H1 (cell line): ENCODE measurements around the gene RAP1A. TPM values are rescaled to one million over a fixed set of nuclear protein-coding genes. Genes with fewer than 3 reads are reported as not detected.

Experiments
- EP300 ChIP-seq, 2 experiments: IDR thresholded peaks; 1 replicate in 1 of 2; 2 replicates in 1 of 2; pipeline ENCODE4 v1.6.1; 2011 to 2012; ENCODE audit warnings: low read depth in 2 of 2, low read length in 2 of 2, mild to moderate bottlenecking in 2 of 2, borderline replicate concordance in 1 of 2, inconsistent platforms in 1 of 2, moderate library complexity in 1 of 2
- GABPA ChIP-seq: IDR thresholded peaks from 2 replicates; pipeline ENCODE4 v1.6.1; 2011; ENCODE audit warnings: mild to moderate bottlenecking, low read length, moderate library complexity, borderline replicate concordance; ENCODE audit not compliant: insufficient read depth
- ZNF274 ChIP-seq: IDR thresholded peaks from 2 replicates; pipeline ENCODE4 v1.7.0; 2012; ENCODE audit warnings: low read length, borderline replicate concordance; ENCODE audit errors: extremely low read depth
- polyA plus RNA-seq, 7 experiments: library from polyadenylated mRNA; depleted of rRNA in 3 of 7; stranded (reverse) in 5 of 7; unstranded in 2 of 7; fragments of >200 nt in 5 of 7; fragments of 200-250 nt in 2 of 7; gene quantifications; 1 replicate in 5 of 7; 2 replicates in 1 of 7; 4 replicates in 1 of 7; pipeline versions ENCODE4 v1.2.1 to v1.2.3, GENCODE V29; 2011 to 2013; ENCODE audit warnings: missing spikeins in 2 of 7, mixed read lengths in 2 of 7
- total RNA-seq: library from RNA; stranded (reverse); fragmentation: NEBNext Ultra II Directional; extraction: Animal tissue kit (Norgen Biotek cat#: 25700); gene quantifications from 2 replicates; pipeline ENCODE4 v1.2.1, GENCODE V29; 2021
- TF ChIP-seq, protein P1 (sequence below): fragments of 300-600 bp; sonication (generic); IDR thresholded peaks from 2 replicates; pipeline ENCODE4 v1.7.1; 2012; ENCODE audit warnings: low read length, moderate library complexity, mild to moderate bottlenecking, inconsistent platforms; ENCODE audit not compliant: insufficient replicate concordance

RAP1A gene
- total and polyA plus RNA-seq, 2 of the 8 experiments (the other 6 are each of a cell fraction or from before 2014, with no cell fraction given), result 10.9 to 35.8 TPM

DNA sequence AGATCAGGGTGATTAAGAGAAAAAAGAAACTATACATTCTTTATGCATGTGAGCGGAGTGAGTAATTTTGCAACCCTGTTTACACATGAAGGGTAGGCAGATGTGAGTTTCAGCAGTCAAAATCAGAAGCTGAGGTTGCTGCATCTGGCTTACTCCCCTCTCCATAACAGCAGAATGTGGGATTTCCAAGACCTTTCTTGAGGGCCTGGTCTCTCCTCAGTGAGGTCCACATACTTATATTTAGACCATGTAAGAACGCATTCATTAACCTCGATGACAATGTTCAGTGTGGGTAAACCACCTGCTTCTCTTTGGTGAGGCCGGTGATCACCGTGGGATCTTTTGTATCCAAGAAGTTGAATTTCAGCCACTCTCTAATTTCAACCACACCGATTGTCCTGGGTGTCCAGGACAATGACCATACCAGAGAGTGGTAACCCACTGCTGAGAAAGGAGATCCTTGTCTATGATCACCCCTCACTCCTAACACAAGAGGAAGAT is 18.7 kb upstream of the RAP1A start (continued):
- TF ChIP-seq, protein P1, sequence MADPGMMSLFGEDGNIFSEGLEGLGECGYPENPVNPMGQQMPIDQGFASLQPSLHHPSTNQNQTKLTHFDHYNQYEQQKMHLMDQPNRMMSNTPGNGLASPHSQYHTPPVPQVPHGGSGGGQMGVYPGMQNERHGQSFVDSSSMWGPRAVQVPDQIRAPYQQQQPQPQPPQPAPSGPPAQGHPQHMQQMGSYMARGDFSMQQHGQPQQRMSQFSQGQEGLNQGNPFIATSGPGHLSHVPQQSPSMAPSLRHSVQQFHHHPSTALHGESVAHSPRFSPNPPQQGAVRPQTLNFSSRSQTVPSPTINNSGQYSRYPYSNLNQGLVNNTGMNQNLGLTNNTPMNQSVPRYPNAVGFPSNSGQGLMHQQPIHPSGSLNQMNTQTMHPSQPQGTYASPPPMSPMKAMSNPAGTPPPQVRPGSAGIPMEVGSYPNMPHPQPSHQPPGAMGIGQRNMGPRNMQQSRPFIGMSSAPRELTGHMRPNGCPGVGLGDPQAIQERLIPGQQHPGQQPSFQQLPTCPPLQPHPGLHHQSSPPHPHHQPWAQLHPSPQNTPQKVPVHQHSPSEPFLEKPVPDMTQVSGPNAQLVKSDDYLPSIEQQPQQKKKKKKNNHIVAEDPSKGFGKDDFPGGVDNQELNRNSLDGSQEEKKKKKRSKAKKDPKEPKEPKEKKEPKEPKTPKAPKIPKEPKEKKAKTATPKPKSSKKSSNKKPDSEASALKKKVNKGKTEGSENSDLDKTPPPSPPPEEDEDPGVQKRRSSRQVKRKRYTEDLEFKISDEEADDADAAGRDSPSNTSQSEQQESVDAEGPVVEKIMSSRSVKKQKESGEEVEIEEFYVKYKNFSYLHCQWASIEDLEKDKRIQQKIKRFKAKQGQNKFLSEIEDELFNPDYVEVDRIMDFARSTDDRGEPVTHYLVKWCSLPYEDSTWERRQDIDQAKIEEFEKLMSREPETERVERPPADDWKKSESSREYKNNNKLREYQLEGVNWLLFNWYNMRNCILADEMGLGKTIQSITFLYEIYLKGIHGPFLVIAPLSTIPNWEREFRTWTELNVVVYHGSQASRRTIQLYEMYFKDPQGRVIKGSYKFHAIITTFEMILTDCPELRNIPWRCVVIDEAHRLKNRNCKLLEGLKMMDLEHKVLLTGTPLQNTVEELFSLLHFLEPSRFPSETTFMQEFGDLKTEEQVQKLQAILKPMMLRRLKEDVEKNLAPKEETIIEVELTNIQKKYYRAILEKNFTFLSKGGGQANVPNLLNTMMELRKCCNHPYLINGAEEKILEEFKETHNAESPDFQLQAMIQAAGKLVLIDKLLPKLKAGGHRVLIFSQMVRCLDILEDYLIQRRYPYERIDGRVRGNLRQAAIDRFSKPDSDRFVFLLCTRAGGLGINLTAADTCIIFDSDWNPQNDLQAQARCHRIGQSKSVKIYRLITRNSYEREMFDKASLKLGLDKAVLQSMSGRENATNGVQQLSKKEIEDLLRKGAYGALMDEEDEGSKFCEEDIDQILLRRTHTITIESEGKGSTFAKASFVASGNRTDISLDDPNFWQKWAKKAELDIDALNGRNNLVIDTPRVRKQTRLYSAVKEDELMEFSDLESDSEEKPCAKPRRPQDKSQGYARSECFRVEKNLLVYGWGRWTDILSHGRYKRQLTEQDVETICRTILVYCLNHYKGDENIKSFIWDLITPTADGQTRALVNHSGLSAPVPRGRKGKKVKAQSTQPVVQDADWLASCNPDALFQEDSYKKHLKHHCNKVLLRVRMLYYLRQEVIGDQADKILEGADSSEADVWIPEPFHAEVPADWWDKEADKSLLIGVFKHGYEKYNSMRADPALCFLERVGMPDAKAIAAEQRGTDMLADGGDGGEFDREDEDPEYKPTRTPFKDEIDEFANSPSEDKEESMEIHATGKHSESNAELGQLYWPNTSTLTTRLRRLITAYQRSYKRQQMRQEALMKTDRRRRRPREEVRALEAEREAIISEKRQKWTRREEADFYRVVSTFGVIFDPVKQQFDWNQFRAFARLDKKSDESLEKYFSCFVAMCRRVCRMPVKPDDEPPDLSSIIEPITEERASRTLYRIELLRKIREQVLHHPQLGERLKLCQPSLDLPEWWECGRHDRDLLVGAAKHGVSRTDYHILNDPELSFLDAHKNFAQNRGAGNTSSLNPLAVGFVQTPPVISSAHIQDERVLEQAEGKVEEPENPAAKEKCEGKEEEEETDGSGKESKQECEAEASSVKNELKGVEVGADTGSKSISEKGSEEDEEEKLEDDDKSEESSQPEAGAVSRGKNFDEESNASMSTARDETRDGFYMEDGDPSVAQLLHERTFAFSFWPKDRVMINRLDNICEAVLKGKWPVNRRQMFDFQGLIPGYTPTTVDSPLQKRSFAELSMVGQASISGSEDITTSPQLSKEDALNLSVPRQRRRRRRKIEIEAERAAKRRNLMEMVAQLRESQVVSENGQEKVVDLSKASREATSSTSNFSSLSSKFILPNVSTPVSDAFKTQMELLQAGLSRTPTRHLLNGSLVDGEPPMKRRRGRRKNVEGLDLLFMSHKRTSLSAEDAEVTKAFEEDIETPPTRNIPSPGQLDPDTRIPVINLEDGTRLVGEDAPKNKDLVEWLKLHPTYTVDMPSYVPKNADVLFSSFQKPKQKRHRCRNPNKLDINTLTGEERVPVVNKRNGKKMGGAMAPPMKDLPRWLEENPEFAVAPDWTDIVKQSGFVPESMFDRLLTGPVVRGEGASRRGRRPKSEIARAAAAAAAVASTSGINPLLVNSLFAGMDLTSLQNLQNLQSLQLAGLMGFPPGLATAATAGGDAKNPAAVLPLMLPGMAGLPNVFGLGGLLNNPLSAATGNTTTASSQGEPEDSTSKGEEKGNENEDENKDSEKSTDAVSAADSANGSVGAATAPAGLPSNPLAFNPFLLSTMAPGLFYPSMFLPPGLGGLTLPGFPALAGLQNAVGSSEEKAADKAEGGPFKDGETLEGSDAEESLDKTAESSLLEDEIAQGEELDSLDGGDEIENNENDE, result no peak
- TF ChIP-seq GABPA, result no peak
- no peak for TF ChIP-seq ZNF274
- no peak for TF ChIP-seq EP300 (IDR thresholded peaks at IDR 0.05; ENCODE audit: borderline replicate concordance in 1 of 2, low read depth in 2 of 2, low read length in 2 of 2)
